Gastrocnemius medialis (tissue), 4 donors: ENCODE results near the gene MRAS. TPM values are rescaled to one million over a fixed set of nuclear protein-coding genes. Genes with fewer than 3 reads are reported as not detected.

ENCODE experiments used
- ATAC-seq, 2 donors: fragments of 150-250 bp; one replicate each; pipeline ENCODE4 v1.9.1; 2016
- DNase-seq, 2 donors: peaks; one replicate each; pipeline ENCODE4 v3.0.0-alpha.2; 2019
- H3K27ac ChIP-seq, 4 donors: fragments of 200-600 bp; sonication (generic); 1 replicate in 1 of 4; 2 replicates in 3 of 4; pipeline ENCODE4 v1.5.1; 2016 to 2018; ENCODE audit warnings: mild to moderate bottlenecking in 2 of 4, moderate library complexity in 1 of 4
- H3K27me3 ChIP-seq, 3 donors: fragments of 200-600 bp; sonication (generic) in 2 of 3; 1 replicate in 1 of 3; 2 replicates in 2 of 3; pipeline versions ENCODE4 v1.5.1 to v1.6.0; 2016 to 2019; ENCODE audit warnings: mild to moderate bottlenecking in 1 of 3, moderate library complexity in 1 of 3
- H3K36me3 ChIP-seq, 2 donors: fragments of 200-600 bp; sonication (generic) in 1 of 2; one replicate each; pipeline ENCODE4 v1.5.1; 2017 to 2018
- H3K4me1 ChIP-seq, 2 donors: fragments of 200-600 bp; sonication (generic) in 1 of 2; one replicate each; pipeline ENCODE4 v1.5.1; 2016 to 2017; ENCODE audit warnings: mild to moderate bottlenecking in 2 of 2
- H3K4me3 ChIP-seq, 4 donors: fragments of 200-600 bp; sonication (generic) in 3 of 4; 1 replicate in 1 of 4; 2 replicates in 3 of 4; pipeline ENCODE4 v1.5.1; 2016 to 2019; ENCODE audit warnings: mild to moderate bottlenecking in 2 of 4
- H3K9me3 ChIP-seq, 3 donors: fragments of 200-600 bp; sonication (generic) in 2 of 3; 1 replicate in 1 of 3; 2 replicates in 2 of 3; pipeline ENCODE4 v1.5.1; 2016 to 2019
- POLR2A ChIP-seq, 2 donors: fragments of 450-650 bp; IDR thresholded peaks; one replicate each; pipeline ENCODE4 v1.6.1; 2017; ENCODE audit warnings: antibody characterized with exemption in 2 of 2, mild to moderate bottlenecking in 2 of 2, moderate library complexity in 2 of 2
- in situ Hi-C, 4 donors: fragments of 200-750 bp; cut with MboI; loops; one replicate each; pipeline versions ENCODE4 v1.15.0 to v1.8.0; 2017; ENCODE audit warnings: low sequenced_read_pairs in 4 of 4
- intact Hi-C: fragments of 100-400 bp; cut with DNase I; formaldehyde crosslinking; loops from one replicate; pipeline ENCODE4 v1.15.1; 2023; ENCODE audit warnings: low total_unique reads
- total RNA-seq, 4 donors: library from RNA; depleted of rRNA; stranded (reverse); fragments of >200 nt; gene quantifications; one replicate each; pipeline versions ENCODE4 v1.1.0 to v1.2.3, GENCODE V29; 2016
- TF ChIP-seq, protein P1 (sequence below), 5 experiments: fragments of 450-650 bp in 3 of 5; fragments of 200-600 bp in 2 of 5; sonication (generic) in 2 of 5; IDR thresholded peaks in 4 of 5; conservative IDR thresholded peaks in 1 of 5; 1 replicate in 4 of 5; 2 replicates in 1 of 5; pipeline ENCODE4 v1.5.1; 2016 to 2019; ENCODE audit warnings: antibody characterized with exemption in 5 of 5, mild to moderate bottlenecking in 3 of 5, moderate library complexity in 3 of 5

Gene MRAS
- total RNA-seq, 4 donors from 2014 or later, result 45.8 to 149 (median 57.7) TPM

DNA sequence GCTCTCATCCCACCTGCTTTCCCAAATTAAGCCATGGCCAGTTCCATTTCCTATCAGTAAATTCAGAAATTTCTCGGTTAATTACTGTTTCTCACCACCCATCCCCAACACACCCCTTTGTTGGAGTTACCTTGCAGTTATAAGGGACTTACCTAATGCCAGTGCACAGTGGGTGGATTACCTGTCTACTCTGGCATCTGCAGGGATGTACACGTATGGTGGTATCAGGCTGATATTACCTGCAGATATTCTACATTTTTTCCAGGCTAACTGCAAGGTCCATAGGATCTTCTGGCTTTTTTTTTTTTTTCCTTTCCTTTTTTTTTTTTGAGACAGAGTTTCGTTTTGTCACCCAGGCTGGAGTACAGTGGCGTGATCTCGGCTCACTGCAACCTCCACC lies 7.9 kb upstream of the MRAS start:
- no peaks in the 10 kb centered on the region for H3K36me3 ChIP-seq
- H3K4me3 ChIP-seq, result no peak overlapping the region
- DNase-seq (no peak), ATAC-seq (no peak)
- H3K9me3 ChIP-seq, result no peaks in the 10 kb centered on the region
- no peaks in the 10 kb centered on the region for H3K27me3 ChIP-seq
- H3K27ac ChIP-seq, result no peak overlapping the region
- TF ChIP-seq, protein P1, sequence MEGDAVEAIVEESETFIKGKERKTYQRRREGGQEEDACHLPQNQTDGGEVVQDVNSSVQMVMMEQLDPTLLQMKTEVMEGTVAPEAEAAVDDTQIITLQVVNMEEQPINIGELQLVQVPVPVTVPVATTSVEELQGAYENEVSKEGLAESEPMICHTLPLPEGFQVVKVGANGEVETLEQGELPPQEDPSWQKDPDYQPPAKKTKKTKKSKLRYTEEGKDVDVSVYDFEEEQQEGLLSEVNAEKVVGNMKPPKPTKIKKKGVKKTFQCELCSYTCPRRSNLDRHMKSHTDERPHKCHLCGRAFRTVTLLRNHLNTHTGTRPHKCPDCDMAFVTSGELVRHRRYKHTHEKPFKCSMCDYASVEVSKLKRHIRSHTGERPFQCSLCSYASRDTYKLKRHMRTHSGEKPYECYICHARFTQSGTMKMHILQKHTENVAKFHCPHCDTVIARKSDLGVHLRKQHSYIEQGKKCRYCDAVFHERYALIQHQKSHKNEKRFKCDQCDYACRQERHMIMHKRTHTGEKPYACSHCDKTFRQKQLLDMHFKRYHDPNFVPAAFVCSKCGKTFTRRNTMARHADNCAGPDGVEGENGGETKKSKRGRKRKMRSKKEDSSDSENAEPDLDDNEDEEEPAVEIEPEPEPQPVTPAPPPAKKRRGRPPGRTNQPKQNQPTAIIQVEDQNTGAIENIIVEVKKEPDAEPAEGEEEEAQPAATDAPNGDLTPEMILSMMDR (IDR thresholded peaks at IDR 0.05 in 4 of 5, conservative IDR thresholded peaks at IDR 0.05 in 1 of 5), result no peak
- TF ChIP-seq POLR2A (IDR thresholded peaks at IDR 0.05), result no peak
- in situ Hi-C loops (loop anchor here in 1 of 4 donors (25.0 kb wide), 2 partner anchors 153 to 572 kb away; partner anchors contain the start of gene ARMC8), intact Hi-C loops (no loop called here)
- peaks cover 14 to 22% of the 10 kb centered on the region in 2 donors for H3K4me1 ChIP-seq

DNA sequence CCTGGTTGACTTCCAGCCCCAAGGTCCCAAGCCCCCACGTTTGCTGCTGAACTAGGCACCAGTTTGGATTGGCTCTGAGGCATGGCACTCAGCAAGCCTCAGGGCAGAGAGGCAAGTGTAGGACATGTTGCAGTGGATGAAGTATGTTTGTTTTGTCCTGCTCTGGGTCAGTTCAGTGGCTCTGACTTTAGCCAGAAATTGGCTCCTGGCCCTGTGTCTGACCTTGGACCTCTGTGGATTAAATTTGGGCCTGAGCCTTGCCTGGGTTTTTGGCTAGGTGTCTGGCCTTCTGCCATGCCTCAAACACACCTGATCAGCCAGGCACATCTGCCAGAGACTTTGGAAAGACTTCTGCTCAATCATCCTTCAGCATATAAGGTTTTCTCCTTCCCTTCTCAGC lies 3.6 kb upstream of the MRAS start:
- Histone ChIP-seq H3K4me1 (peaks cover 7 to 10% of the 10 kb centered on the region in 2 donors), H3K36me3 (no peaks in the 10 kb centered on the region), H3K4me3 (no peak overlapping the region), H3K27me3 (no peaks in the 10 kb centered on the region), H3K9me3 (no peaks in the 10 kb centered on the region), H3K27ac (no peak overlapping the region)
- ATAC-seq, result no peak
- DNase-seq, result no peak
- in situ Hi-C loops (loop anchor here in 1 of 4 donors (25.0 kb wide), 2 partner anchors 157 to 568 kb away; partner anchors contain the start of gene ARMC8), intact Hi-C loops (loop anchor here (5.0 kb wide), 1 partner anchor 38 kb away; no protein-coding TSS in a partner anchor)
- TF ChIP-seq, protein P1 (IDR thresholded peaks at IDR 0.05 in 4 of 5, conservative IDR thresholded peaks at IDR 0.05 in 1 of 5), result no peak
- TF ChIP-seq POLR2A (IDR thresholded peaks at IDR 0.05), result no peak

DNA sequence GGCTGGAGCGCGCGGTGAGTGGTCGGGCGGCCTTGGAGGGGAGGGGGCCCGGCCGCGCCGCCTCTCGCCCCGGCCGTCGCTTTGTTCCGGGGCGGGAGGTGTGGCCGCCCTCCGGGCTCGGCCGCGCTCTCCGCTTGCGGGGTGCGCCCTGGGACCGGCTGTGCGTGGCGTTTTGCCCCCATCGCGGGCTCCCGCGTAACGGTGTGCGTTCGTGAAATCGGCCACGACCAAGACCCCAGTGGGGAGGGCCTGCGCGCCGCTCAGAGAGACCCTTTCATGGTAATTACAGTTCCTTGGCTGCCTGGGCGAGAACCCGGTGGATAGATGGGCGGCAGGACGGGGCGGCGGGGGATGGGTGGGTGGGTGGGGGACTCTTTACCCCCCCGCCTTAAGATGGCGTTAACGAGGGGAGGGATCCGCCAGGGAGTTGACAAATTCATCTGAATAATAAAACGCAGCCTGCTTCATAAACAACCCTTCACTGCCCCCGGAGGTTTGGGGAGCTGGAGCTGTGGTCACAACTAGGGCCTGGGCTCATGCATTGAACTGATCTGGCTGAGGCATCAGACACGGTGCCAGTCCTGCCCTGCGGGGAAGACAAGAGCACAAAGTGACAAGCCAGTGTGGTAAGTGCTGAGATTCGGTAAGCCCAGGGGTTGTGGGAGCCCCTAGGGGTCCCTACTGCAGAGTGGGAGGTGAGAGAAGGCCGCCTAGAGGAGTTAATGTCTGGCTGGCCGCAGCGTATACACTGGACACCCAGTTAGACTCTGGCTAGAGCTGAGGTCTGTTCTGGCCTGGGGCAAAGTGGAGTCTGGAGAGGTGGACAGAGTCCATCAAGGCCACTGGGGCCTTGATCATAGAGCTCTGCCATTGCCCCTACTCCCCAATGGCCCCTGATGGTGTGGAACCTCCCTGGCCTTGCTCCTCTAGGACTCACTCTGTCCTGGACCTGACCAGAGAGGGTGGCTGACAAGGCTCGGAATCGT lies 668 bp downstream of the MRAS start:
- Histone ChIP-seq H3K4me1 (peaks cover 41 to 46% of the 10 kb centered on the region in 2 donors), H3K27ac (peak overlapping the region; percentile 93 to 98 (median 97)), H3K36me3 (peaks cover 0 to 3% of the 10 kb centered on the region in 2 donors), H3K4me3 (peak overlapping the region; percentile 63 to 87 (median 74)), H3K27me3 (no peaks in the 10 kb centered on the region), H3K9me3 (no peaks in the 10 kb centered on the region)
- DNase-seq, result peak in 1 of 2 donors; percentile 46
- TF ChIP-seq, protein P1 (IDR thresholded peaks at IDR 0.05 in 4 of 5, conservative IDR thresholded peaks at IDR 0.05 in 1 of 5), result no peak
- TF ChIP-seq POLR2A (IDR thresholded peaks at IDR 0.05), result peak in 1 of 2 donors; percentile 50
- intact Hi-C loops (loop anchor here (1.0 to 5.0 kb wide), 3 partner anchors 18 to 162 kb away; partner anchors contain the start of gene ARMC8), in situ Hi-C loops (loop anchor here in 1 of 4 donors (25.0 kb wide), 2 partner anchors 162 to 563 kb away; partner anchors contain the start of gene ARMC8)
- peak; percentile 16 to 29 for ATAC-seq

DNA sequence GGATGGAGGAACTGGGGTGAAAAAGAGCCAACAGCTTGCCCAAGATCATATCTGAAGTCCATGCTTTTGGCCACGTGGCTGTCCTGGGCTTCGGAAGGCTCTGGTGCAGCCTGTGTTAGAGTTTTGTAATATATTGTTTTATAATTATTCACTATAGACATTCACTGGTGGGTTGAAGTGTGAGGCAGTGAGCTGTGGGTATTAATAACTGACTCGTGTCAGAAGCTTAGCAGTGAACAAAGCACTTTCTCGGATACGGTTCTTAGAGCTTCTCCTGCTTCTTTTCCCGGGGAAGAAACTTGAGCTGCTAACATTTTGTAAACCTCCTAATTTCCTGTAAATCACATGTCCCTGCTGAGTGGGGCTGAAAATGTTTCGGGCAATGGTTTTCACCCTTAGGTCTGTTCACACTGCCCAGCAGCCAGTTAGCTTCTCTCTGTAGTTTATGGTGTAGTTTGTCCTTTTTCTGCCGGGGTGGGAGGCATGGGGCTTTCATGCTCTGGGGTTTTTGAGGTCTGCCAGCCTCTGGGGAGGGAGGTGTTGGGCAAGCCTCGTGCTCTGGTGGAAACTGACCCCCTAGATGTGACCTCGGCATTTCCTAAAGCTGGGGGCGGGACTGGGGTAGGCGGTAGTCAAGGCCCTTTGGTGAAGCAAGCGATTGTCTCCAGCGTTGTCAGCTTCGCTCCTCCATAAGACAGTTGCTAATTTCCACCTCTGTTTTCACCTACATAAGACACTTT lies 1.7 kb downstream of the MRAS start:
- no peaks in the 10 kb centered on the region for H3K27me3 ChIP-seq
- DNase-seq, result peak in 1 of 2 donors; percentile 64
- H3K9me3 ChIP-seq, result no peaks in the 10 kb centered on the region
- peaks cover 0 to 8% of the 10 kb centered on the region in 2 donors for H3K36me3 ChIP-seq
- peaks cover 42 to 57% of the 10 kb centered on the region in 2 donors for H3K4me1 ChIP-seq
- peak overlapping the region; percentile 93 to 98 (median 97) for H3K27ac ChIP-seq
- H3K4me3 ChIP-seq, result peak overlapping the region; percentile 63 to 87 (median 74)
- intact Hi-C loops, result loop anchor here (5.0 kb wide), 1 partner anchor 32 kb away; no protein-coding TSS in a partner anchor
- no peak for TF ChIP-seq POLR2A (IDR thresholded peaks at IDR 0.05)
- TF ChIP-seq, protein P1 (IDR thresholded peaks at IDR 0.05 in 4 of 5, conservative IDR thresholded peaks at IDR 0.05 in 1 of 5), result no peak
- peak; percentile 12 to 34 for ATAC-seq
- in situ Hi-C loops, result loop anchor here in 1 of 4 donors (25.0 kb wide), 2 partner anchors 163 to 562 kb away; partner anchors contain the start of gene ARMC8
